ENCODE measurements around the gene NOL4L.

DNA sequence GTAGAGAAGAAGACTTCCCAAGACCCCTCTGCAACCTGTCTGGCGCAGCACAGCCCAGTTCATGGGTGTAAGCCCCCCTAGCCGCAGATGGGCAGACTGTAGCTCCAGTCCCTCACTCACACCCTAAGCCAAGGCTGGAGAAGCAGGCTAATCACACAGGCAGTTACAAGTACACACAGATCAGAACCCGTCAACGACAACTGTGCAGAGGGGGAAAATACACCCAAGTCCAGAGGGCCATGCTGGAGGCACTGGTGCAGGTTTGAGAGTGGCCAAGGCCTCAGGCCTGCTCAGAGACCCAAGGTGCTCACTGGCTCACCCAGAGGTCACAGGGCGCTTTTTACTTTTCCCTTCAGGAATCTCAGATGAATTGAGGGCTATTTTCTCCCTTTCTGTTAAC lies 106.1 kb downstream of the NOL4L start:
- no peak for TF ChIP-seq POLR2A (IDR thresholded peaks at IDR 0.05)
- TF ChIP-seq, protein P1, sequence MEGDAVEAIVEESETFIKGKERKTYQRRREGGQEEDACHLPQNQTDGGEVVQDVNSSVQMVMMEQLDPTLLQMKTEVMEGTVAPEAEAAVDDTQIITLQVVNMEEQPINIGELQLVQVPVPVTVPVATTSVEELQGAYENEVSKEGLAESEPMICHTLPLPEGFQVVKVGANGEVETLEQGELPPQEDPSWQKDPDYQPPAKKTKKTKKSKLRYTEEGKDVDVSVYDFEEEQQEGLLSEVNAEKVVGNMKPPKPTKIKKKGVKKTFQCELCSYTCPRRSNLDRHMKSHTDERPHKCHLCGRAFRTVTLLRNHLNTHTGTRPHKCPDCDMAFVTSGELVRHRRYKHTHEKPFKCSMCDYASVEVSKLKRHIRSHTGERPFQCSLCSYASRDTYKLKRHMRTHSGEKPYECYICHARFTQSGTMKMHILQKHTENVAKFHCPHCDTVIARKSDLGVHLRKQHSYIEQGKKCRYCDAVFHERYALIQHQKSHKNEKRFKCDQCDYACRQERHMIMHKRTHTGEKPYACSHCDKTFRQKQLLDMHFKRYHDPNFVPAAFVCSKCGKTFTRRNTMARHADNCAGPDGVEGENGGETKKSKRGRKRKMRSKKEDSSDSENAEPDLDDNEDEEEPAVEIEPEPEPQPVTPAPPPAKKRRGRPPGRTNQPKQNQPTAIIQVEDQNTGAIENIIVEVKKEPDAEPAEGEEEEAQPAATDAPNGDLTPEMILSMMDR (IDR thresholded peaks at IDR 0.05): no peak

All from thyroid gland (tissue), 4 donors.